Right cardiac atrium (tissue), 5 donors: ENCODE results near the gene ENPP3. TPM values are rescaled to one million over a fixed set of nuclear protein-coding genes. Genes with fewer than 3 reads are reported as not detected.
A peak's percentile ranks its signal among the peaks of the same experiment; 100 is the strongest.

Source experiments
- ATAC-seq, 2 donors: fragments of 200-7000 bp; cut with Tn5 transposase; one replicate each; pipeline versions ENCODE4 v1.8.0 to v1.9.1; 2020; ENCODE audit warnings: moderate library complexity in 2 of 2, mild to moderate bottlenecking in 1 of 2
- DNase-seq, 3 donors: peaks; one replicate each; pipeline ENCODE4 v3.0.0-alpha.2; 2020
- H3K27ac ChIP-seq: one replicate; pipeline ENCODE4 v1.5.1; 2013; ENCODE audit warnings: mild to moderate bottlenecking, low read length, control low read depth, moderate library complexity
- H3K27me3 ChIP-seq: one replicate; pipeline ENCODE4 v1.6.1; 2013; ENCODE audit not compliant: control insufficient read depth, insufficient read depth
- H3K4me1 ChIP-seq: one replicate; pipeline ENCODE4 v1.6.1; 2013; ENCODE audit warnings: low read length; ENCODE audit not compliant: control insufficient read depth, insufficient read depth
- H3K4me3 ChIP-seq: one replicate; pipeline ENCODE4 v1.5.1; 2013; ENCODE audit warnings: low read length, control low read depth
- H3K9me3 ChIP-seq: one replicate; pipeline ENCODE4 v1.6.1; 2013; ENCODE audit warnings: low read length; ENCODE audit not compliant: control insufficient read depth
- WGBS: extraction: QIAGEN DNeasy Blood & Tissue Kit; methylation state at CpG from one replicate; pipeline ENCODE4 v1.1.7; 2013; 5-methylcytosine and 5-hydroxymethylcytosine counted together
- intact Hi-C, 4 donors: fragments of 100-400 bp; cut with DNase I; formaldehyde crosslinking; loops; one replicate each; pipeline versions ENCODE4 v1.11.0 to v1.14.0; 2022 to 2023
- polyA plus RNA-seq: library from polyadenylated mRNA; stranded (reverse); fragments of 200-250 nt; gene quantifications from one replicate; pipeline ENCODE4 v1.2.3, GENCODE V29; 2013
- total RNA-seq, 4 donors: library from RNA; stranded (reverse); fragmentation: NEBNext Ultra II Directional; extraction: Animal tissue kit (Norgen Biotek cat#: 25700); gene quantifications; one replicate each; pipeline ENCODE4 v1.2.1, GENCODE V29; 2021
- donor health status: healthy with polysubstance abuse.
- donor health status: DM: no; HTN: yes; CAD: no.
- donor health status: DM: no; HTN: no; CAD: no.
- donor health status: DM: no; HTN: yes; CAD: no; lungs with severe emphysema.
- donor health status: DM: yes; HTN: yes; CAD: no.

Gene ENPP3
- total and polyA plus RNA-seq, 5 donors = 0.14 to 0.40 (median 0.15) TPM

GRCh38 chr6:131717836-131718542 is 80.9 kb downstream of the ENPP3 start:
- Histone ChIP-seq H3K27ac (no peak overlapping the region), H3K4me1 (no peaks in the 10 kb centered on the region), H3K9me3 (no peaks in the 10 kb centered on the region), H3K4me3 (no peak overlapping the region), H3K27me3 (no peaks in the 10 kb centered on the region)
- no peak for ATAC-seq
- WGBS = 87% methylated on average over 3 of the region's 3 CpGs
- no peak for DNase-seq
- intact Hi-C loops = no loop called here

DNA sequence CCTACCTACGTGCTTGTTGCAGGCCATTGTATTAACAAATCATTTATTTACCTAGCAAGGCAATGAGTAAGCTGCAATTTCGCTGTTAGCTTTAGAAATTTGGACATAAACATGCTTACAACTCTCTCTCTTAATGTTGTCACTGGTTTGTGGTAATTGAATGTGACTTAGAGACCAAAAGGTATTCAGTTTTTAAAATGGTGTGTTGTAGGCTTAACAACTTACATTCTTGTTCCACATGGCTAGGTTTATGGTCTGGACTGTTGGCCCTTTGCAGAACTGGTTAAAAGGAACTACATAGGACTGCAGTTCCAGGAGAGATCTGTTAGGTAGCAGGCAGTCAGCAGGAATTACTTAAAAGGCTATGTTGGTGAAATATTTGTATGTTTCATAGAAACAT is 84.1 kb downstream of the ENPP3 start:
- no peak overlapping the region for H3K27ac ChIP-seq
- H3K27me3 ChIP-seq = no peaks in the 10 kb centered on the region
- ATAC-seq (no peak), DNase-seq (no peak)
- no peaks in the 10 kb centered on the region for H3K4me1 ChIP-seq
- intact Hi-C loops = no loop called here
- H3K4me3 ChIP-seq = no peak overlapping the region
- no peaks in the 10 kb centered on the region for H3K9me3 ChIP-seq
- WGBS = 79% methylated on average over 2 of the region's 2 CpGs

DNA sequence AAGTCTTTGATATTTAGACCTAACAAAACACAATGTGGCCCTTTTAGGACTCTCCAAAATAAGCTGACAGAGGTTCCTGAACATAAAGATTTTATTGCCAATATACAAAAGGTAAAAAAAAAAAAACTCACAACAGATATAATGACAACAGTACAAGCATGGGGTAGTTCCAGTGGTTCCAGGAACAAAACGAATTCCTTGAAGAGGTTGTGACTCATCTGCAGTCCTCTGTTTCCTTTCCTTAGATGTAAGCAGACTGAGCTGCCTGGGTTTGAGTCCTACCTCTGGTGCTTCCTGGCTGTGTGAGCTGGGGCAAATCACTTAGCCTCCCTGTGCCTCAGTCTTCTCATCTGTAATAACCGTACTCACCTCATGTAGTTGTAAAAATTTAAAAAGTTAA is 87.0 kb downstream of the ENPP3 start:
- no peak for DNase-seq
- Histone ChIP-seq H3K4me3 (no peak overlapping the region), H3K27me3 (no peaks in the 10 kb centered on the region), H3K4me1 (no peaks in the 10 kb centered on the region), H3K27ac (no peak overlapping the region), H3K9me3 (no peaks in the 10 kb centered on the region)
- intact Hi-C loops = no loop called here
- no peak for ATAC-seq
- 82% methylated on average over 2 of the region's 2 CpGs for WGBS

- DNase-seq = no peak
Observed at GRCh38 chr6:131727467-131727866, 90.4 kb downstream of the ENPP3 start.

DNA sequence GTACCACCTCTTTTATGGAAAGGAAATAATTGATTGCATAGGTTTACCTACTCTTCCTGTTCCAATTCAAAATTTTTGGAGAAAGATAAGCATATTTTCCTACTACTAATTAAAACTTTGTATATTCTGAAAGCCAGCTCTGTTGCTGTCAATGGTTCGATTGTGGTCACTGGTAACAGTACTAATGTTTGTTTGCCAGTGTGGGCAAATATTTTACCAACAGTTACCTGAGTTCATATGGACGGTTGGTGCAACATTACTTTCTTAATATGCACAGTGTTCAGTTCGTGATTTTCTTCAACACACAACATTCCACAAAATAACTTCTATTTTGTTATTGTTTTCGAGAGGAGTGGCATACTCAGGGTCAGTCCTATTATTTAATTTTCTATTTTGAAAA is 90.8 kb downstream of the ENPP3 start:
- Histone ChIP-seq H3K4me1 (no peaks in the 10 kb centered on the region), H3K4me3 (no peak overlapping the region), H3K27ac (no peak overlapping the region), H3K27me3 (no peaks in the 10 kb centered on the region), H3K9me3 (no peaks in the 10 kb centered on the region)
- intact Hi-C loops = no loop called here
- DNase-seq (no peak), ATAC-seq (no peak)
- 83% methylated on average over 4 of the region's 4 CpGs for WGBS

More at GRCh38 chr6:131727467-131727866, 90.4 kb downstream of the ENPP3 start:
- intact Hi-C loops = no loop called here
- WGBS = 90% methylated on average over 5 of the region's 5 CpGs
- Histone ChIP-seq H3K9me3 (no peaks in the 10 kb centered on the region), H3K27me3 (no peaks in the 10 kb centered on the region), H3K4me1 (no peaks in the 10 kb centered on the region), H3K4me3 (no peak overlapping the region), H3K27ac (no peak overlapping the region)
- no peak for ATAC-seq

- intact Hi-C loops = no loop called here
- H3K4me3 ChIP-seq = no peak overlapping the region
- H3K9me3 ChIP-seq = no peaks in the 10 kb centered on the region
- 79% methylated on average over 3 of the region's 3 CpGs for WGBS
- DNase-seq (no peak), ATAC-seq (no peak)
- H3K27me3 ChIP-seq = no peaks in the 10 kb centered on the region
- no peak overlapping the region for H3K27ac ChIP-seq
- no peaks in the 10 kb centered on the region for H3K4me1 ChIP-seq
Observed at GRCh38 chr6:131728296-131728939, 91.3 kb downstream of the ENPP3 start.

GRCh38 chr6:131729550-131729949 is 92.4 kb downstream of the ENPP3 start:
- DNase-seq (no peak), ATAC-seq (no peak)
- no peaks in the 10 kb centered on the region for H3K4me1 ChIP-seq
- no peak overlapping the region for H3K4me3 ChIP-seq
- H3K27ac ChIP-seq = no peak overlapping the region
- no peaks in the 10 kb centered on the region for H3K9me3 ChIP-seq
- WGBS = 72% methylated on average over 4 of the region's 4 CpGs
- intact Hi-C loops = no loop called here
- H3K27me3 ChIP-seq = no peaks in the 10 kb centered on the region

DNA sequence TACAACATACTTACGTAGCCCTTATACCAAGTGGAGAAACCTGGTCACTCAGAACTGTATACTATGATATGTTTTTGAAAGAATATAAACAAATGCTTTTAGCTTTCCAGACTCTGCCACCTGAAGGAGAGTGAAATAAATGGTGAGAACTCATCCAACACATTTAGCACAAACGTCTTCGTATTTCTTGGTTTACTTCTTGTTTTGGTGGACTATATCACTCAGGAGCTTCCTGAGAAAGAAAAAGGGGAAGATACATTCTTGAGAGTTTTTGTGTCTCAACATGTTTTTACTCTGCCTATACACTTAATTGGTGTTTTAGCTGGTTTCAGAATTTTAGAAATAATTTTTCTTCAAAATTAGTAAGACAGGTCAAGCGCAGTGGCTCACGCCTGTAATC is 93.2 kb downstream of the ENPP3 start:
- Histone ChIP-seq H3K9me3 (no peaks in the 10 kb centered on the region), H3K4me1 (no peaks in the 10 kb centered on the region), H3K4me3 (no peak overlapping the region), H3K27me3 (no peaks in the 10 kb centered on the region), H3K27ac (no peak overlapping the region)
- no peak for ATAC-seq
- intact Hi-C loops = no loop called here
- 81% methylated on average over 5 of the region's 5 CpGs for WGBS
- no peak for DNase-seq

DNA sequence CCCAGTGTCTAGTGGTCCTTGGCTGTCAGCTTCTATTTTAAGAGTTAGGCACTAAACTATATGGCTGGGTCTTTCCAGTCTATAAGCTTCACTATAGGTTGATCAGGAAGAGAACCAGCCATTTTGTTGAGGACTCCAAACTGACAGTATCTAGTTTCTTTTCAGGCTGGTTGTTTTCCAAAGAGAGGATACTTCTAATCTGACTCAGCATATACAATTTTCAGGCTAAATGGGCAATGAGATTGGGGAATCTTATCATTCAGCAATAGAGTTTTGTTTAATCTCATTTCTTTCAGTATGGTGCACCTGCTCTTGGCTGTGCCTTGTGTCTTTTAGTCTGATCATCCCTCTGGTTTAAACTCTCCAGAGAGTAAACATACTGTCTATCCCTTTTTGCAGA is 94.1 kb downstream of the ENPP3 start:
- Histone ChIP-seq H3K9me3 (no peaks in the 10 kb centered on the region), H3K27ac (no peak overlapping the region), H3K27me3 (no peaks in the 10 kb centered on the region), H3K4me3 (no peak overlapping the region), H3K4me1 (no peaks in the 10 kb centered on the region)
- ATAC-seq = no peak
- intact Hi-C loops = no loop called here
- no peak for DNase-seq

- Histone ChIP-seq H3K27me3 (no peaks in the 10 kb centered on the region), H3K4me1 (no peaks in the 10 kb centered on the region), H3K27ac (no peak overlapping the region), H3K9me3 (no peaks in the 10 kb centered on the region), H3K4me3 (no peak overlapping the region)
- ATAC-seq = peak; percentile 33 to 46
- intact Hi-C loops = no loop called here
- 67% methylated on average over 9 of the region's 9 CpGs for WGBS
- no peak for DNase-seq
Observed at GRCh38 chr6:131733376-131734016, 96.4 kb downstream of the ENPP3 start.

GRCh38 chr6:131736003-131736596 is 99.0 kb downstream of the ENPP3 start:
- no peak overlapping the region for H3K4me3 ChIP-seq
- H3K9me3 ChIP-seq = no peaks in the 10 kb centered on the region
- ATAC-seq (no peak), DNase-seq (no peak)
- 69% methylated on average over 9 of the region's 9 CpGs for WGBS
- no peaks in the 10 kb centered on the region for H3K4me1 ChIP-seq
- intact Hi-C loops = no loop called here
- H3K27me3 ChIP-seq = no peaks in the 10 kb centered on the region
- H3K27ac ChIP-seq = no peak overlapping the region
